ENCODE measurements around the gene ZMYM5. TPM values are rescaled to one million over a fixed set of nuclear protein-coding genes. Genes with fewer than 3 reads are reported as not detected.
"Not testable (repeated sequence)": the region's sequence is repeated elsewhere in the genome, so short reads cannot be mapped to it uniquely, and the experiment has no call there.

Gene ZMYM5
- total and polyA plus RNA-seq, 9 of the 15 experiments (the other 6 are each of a cell fraction or from before 2014, with no cell fraction given): 5.4 to 11.9 (median 7.8) TPM

DNA sequence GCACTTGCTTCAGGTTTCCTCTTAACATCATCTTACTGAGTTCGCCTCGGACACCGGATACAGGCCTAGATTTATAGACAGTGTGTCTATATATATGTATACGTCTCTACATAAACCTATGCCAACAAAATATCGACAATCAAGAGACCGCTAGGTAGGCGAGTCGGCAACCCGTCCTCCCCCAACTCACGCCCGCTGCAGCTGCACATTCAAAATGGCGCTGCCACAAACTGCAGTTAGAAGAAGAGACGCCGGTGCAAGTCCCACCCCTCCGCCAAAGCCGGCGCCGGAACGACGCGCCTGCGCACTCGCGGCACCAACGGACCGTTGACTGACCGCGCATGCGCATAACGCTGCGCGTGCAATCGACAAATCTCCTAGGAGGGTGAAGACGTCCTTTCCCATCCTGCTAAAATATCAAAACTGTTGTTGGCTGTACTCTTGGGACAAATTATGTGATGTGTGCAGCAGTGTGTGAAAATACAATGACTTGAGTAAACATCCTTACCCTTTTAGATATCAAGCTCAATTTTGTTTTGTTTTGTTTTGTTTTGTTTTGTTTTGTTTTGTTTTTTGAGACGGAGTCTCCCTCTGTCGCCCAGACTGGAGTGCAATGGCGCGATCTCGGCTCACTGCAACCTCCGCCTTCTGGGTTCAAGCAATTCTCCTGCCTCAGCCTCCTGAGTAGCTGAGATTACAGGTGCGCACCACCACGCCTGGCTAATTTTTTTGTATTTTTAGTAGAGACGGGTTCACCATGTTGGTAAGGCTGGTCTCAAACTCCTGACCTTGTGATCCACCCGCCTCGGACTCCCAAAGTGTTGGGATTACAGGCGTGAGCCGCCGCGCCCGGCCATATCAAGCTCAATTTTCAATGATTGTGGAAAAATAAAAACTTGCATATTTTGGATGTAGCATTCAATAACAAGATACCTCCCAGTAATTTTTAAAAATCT lies 80.4 kb downstream of the ZMYM5 start, which contains the start of gene PSPC1 (continued):
- TF ChIP-seq NFIC (IDR thresholded peaks at IDR 0.05) (0 out of 2 replicates have a peak, but pooled peaks have one; percentile 12), BCOR (IDR thresholded peaks at IDR 0.05) (peak; percentile 76), ATF1 (tag; IDR thresholded peaks at IDR 0.05) (0 out of 2 replicates have a peak, but pooled peaks have one; percentile 24), ARNT (IDR thresholded peaks at IDR 0.05) (0 out of 4 replicates have a peak, but pooled peaks of 1 of the 2 experiments have one; percentile 34), LARP7 (IDR thresholded peaks at IDR 0.05) (0 out of 2 replicates have a peak, but pooled peaks have one; percentile 35), BRD4 (IDR thresholded peaks at IDR 0.05) (0 out of 2 replicates have a peak, but pooled peaks have one; percentile 54), HCFC1 (IDR thresholded peaks at IDR 0.05; ENCODE audit: low read depth, low read length) (peak; percentile 21; the same call in 1 of the 2 replicates), KDM5B (IDR thresholded peaks at IDR 0.05; ENCODE audit: insufficient replicate concordance, low read depth, low read length) (peak; percentile 70), YY1 (IDR thresholded peaks at IDR 0.05; ENCODE audit: borderline replicate concordance in 1 of 3, control insufficient read depth in 1 of 3, extremely low read depth in 1 of 3, insufficient read depth in 3 of 3, insufficient read length in 1 of 3, insufficient replicate concordance in 2 of 3, low read depth in 1 of 3, low read length in 2 of 3) (peak; percentile 69 to 95 (median 89)), MYBL2 (IDR thresholded peaks at IDR 0.05; ENCODE audit: low read depth) (peak; percentile 88), TAF9B (IDR thresholded peaks at IDR 0.05; ENCODE audit: partially characterized antibody) (peak; percentile 54), POLR2AphosphoS5 (IDR thresholded peaks at IDR 0.05; ENCODE audit: control insufficient read depth, insufficient read depth, low read depth, low read length) (peak; percentile 79), FOXK2 (conservative IDR thresholded peaks at IDR 0.05 in 1 of 2, IDR thresholded peaks at IDR 0.05 in 1 of 2; ENCODE audit: low read depth in 2 of 2) (peak in 1 of 2 experiments; percentile 71; a peak in 1 of 4 replicates)
- TF ChIP-seq ATF1 (CRISPR knock-in tag; IDR thresholded peaks at IDR 0.05); MYBL2 (CRISPR knock-in tag; IDR thresholded peaks at IDR 0.05; ENCODE audit: borderline replicate concordance): not testable (repeated sequence)
- TF ChIP-seq, protein P1, sequence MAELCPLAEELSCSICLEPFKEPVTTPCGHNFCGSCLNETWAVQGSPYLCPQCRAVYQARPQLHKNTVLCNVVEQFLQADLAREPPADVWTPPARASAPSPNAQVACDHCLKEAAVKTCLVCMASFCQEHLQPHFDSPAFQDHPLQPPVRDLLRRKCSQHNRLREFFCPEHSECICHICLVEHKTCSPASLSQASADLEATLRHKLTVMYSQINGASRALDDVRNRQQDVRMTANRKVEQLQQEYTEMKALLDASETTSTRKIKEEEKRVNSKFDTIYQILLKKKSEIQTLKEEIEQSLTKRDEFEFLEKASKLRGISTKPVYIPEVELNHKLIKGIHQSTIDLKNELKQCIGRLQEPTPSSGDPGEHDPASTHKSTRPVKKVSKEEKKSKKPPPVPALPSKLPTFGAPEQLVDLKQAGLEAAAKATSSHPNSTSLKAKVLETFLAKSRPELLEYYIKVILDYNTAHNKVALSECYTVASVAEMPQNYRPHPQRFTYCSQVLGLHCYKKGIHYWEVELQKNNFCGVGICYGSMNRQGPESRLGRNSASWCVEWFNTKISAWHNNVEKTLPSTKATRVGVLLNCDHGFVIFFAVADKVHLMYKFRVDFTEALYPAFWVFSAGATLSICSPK (IDR thresholded peaks at IDR 0.05; ENCODE audit: borderline replicate concordance): peak; percentile 57; the same call in 1 of the 2 replicates
